ENCODE measurements around the gene NUP153. TPM values are rescaled to one million over a fixed set of nuclear protein-coding genes. Genes with fewer than 3 reads are reported as not detected.
"Not testable (repeated sequence)": the region's sequence is repeated elsewhere in the genome, so short reads cannot be mapped to it uniquely, and the experiment has no call there.

The NUP153 gene
- total and polyA plus RNA-seq, 2 donors (not counting 1 experiment from before 2014, with no cell fraction given) = 22.0 to 27.7 TPM

- Histone ChIP-seq H3K36me3 (ENCODE audit: control insufficient read depth, insufficient read depth, low read length) (no peaks in the 10 kb centered on the region), H3K27ac (ENCODE audit: insufficient read depth, low read length) (no peak overlapping the region)
- DNase-seq (ENCODE audit: low read depth in 2 of 2) = no peak
Measured at GRCh38 chr6:17737704-17738252, 31.1 kb upstream of the NUP153 start.

GRCh38 chr6:17735311-17735710, 28.6 kb upstream of the NUP153 start:
- not testable (repeated sequence) for H3K4me2 ChIP-seq (ENCODE audit: extremely low read depth, insufficient read depth, low read length); H3K79me2 ChIP-seq (ENCODE audit: control insufficient read depth, insufficient read depth, low read length); H2AFZ ChIP-seq (ENCODE audit: low read length); H3K27me3 ChIP-seq (ENCODE audit: control insufficient read depth, insufficient read depth, low read length); H3K9me3 ChIP-seq (ENCODE audit: control insufficient read depth, insufficient read depth, low read depth, low read length); H4K20me1 ChIP-seq (ENCODE audit: control insufficient read depth, extremely low read depth, insufficient read depth, low read length); H3K9ac ChIP-seq (ENCODE audit: insufficient read depth, low read length); DNase-seq (ENCODE audit: low read depth in 2 of 2); H3K27ac ChIP-seq (ENCODE audit: insufficient read depth, low read length); H3K4me3 ChIP-seq (replicated peaks in 1 of 4; ENCODE audit: control extremely low read depth in 1 of 4, insufficient read depth in 1 of 4, low read depth in 3 of 4, low read length in 4 of 4); H3K36me3 ChIP-seq (ENCODE audit: control insufficient read depth, insufficient read depth, low read length); H3K4me1 ChIP-seq (ENCODE audit: control insufficient read depth, extremely low read depth, insufficient read depth, low read length)

More at GRCh38 chr6:17737704-17738252, 31.1 kb upstream of the NUP153 start:
- no peaks in the 10 kb centered on the region for H3K27me3 ChIP-seq (ENCODE audit: control insufficient read depth, insufficient read depth, low read length)
- H3K4me3 ChIP-seq (replicated peaks in 1 of 4; ENCODE audit: control extremely low read depth in 1 of 4, insufficient read depth in 1 of 4, low read depth in 3 of 4, low read length in 4 of 4) = no peak overlapping the region
- no peak overlapping the region for H3K4me2 ChIP-seq (ENCODE audit: extremely low read depth, insufficient read depth, low read length)
- TF ChIP-seq CTCF (conservative IDR thresholded peaks at IDR 0.05 in 1 of 2, IDR thresholded peaks at IDR 0.05 in 1 of 2; ENCODE audit: low read depth in 1 of 2, low read length in 2 of 2) = no peak
- TF ChIP-seq EZH2 (IDR thresholded peaks at IDR 0.05; ENCODE audit: low read length, missing control alignments) = no peak
- H3K9me3 ChIP-seq (ENCODE audit: control insufficient read depth, insufficient read depth, low read depth, low read length) = no peaks in the 10 kb centered on the region
- H2AFZ ChIP-seq (ENCODE audit: low read length) = no peak overlapping the region
- no peaks in the 10 kb centered on the region for H3K4me1 ChIP-seq (ENCODE audit: control insufficient read depth, extremely low read depth, insufficient read depth, low read length)
- H3K79me2 ChIP-seq (ENCODE audit: control insufficient read depth, insufficient read depth, low read length) = no peaks in the 10 kb centered on the region
- H3K9ac ChIP-seq (ENCODE audit: insufficient read depth, low read length) = no peak overlapping the region
- no peaks in the 10 kb centered on the region for H4K20me1 ChIP-seq (ENCODE audit: control insufficient read depth, extremely low read depth, insufficient read depth, low read length)

GRCh38 chr6:17730078-17730704, 23.5 kb upstream of the NUP153 start:
- no peaks in the 10 kb centered on the region for H3K27me3 ChIP-seq (ENCODE audit: control insufficient read depth, insufficient read depth, low read length)
- H3K4me2 ChIP-seq (ENCODE audit: extremely low read depth, insufficient read depth, low read length) = no peak overlapping the region
- no peaks in the 10 kb centered on the region for H3K79me2 ChIP-seq (ENCODE audit: control insufficient read depth, insufficient read depth, low read length)
- no peaks in the 10 kb centered on the region for H3K4me1 ChIP-seq (ENCODE audit: control insufficient read depth, extremely low read depth, insufficient read depth, low read length)
- no peaks in the 10 kb centered on the region for H3K36me3 ChIP-seq (ENCODE audit: control insufficient read depth, insufficient read depth, low read length)
- H3K4me3 ChIP-seq (replicated peaks in 1 of 4; ENCODE audit: control extremely low read depth in 1 of 4, insufficient read depth in 1 of 4, low read depth in 3 of 4, low read length in 4 of 4) = no peak overlapping the region
- H3K9ac ChIP-seq (ENCODE audit: insufficient read depth, low read length) = no peak overlapping the region
- no peak overlapping the region for H3K27ac ChIP-seq (ENCODE audit: insufficient read depth, low read length)
- no peak for TF ChIP-seq CTCF (conservative IDR thresholded peaks at IDR 0.05 in 1 of 2, IDR thresholded peaks at IDR 0.05 in 1 of 2; ENCODE audit: low read depth in 1 of 2, low read length in 2 of 2)
- TF ChIP-seq EZH2 (IDR thresholded peaks at IDR 0.05; ENCODE audit: low read length, missing control alignments) = no peak
- DNase-seq (ENCODE audit: low read depth in 2 of 2) = no peak
- no peaks in the 10 kb centered on the region for H3K9me3 ChIP-seq (ENCODE audit: control insufficient read depth, insufficient read depth, low read depth, low read length)
- no peak overlapping the region for H2AFZ ChIP-seq (ENCODE audit: low read length)
- H4K20me1 ChIP-seq (ENCODE audit: control insufficient read depth, extremely low read depth, insufficient read depth, low read length) = no peaks in the 10 kb centered on the region
